Esophagus (tissue), 2 donors: ENCODE data around the gene ZG16. TPM values are rescaled to one million over a fixed set of nuclear protein-coding genes. Genes with fewer than 3 reads are reported as not detected.

Experiments
- H3K27ac ChIP-seq, 2 donors: one replicate each; pipeline ENCODE4 v1.5.1; 2013; ENCODE audit warnings: low read depth in 2 of 2, mild to moderate bottlenecking in 2 of 2, inconsistent platforms in 1 of 2, low read length in 1 of 2, moderate library complexity in 1 of 2
- H3K27me3 ChIP-seq, 2 donors: one replicate each; pipeline ENCODE4 v1.6.1; 2013; ENCODE audit warnings: low read length in 2 of 2, control low read depth in 1 of 2, mild to moderate bottlenecking in 1 of 2; ENCODE audit not compliant: insufficient read depth in 2 of 2, control insufficient read depth in 1 of 2
- H3K36me3 ChIP-seq, 2 donors: one replicate each; pipeline ENCODE4 v1.6.1; 2013; ENCODE audit warnings: low read length in 1 of 2; ENCODE audit not compliant: control insufficient read depth in 2 of 2, insufficient read depth in 2 of 2
- H3K4me1 ChIP-seq, 2 donors: one replicate each; pipeline ENCODE4 v1.6.1; 2013; ENCODE audit warnings: low read length in 1 of 2; ENCODE audit not compliant: control insufficient read depth in 2 of 2, insufficient read depth in 2 of 2
- H3K4me3 ChIP-seq, 2 donors: one replicate each; pipeline ENCODE4 v1.5.1; 2013; ENCODE audit warnings: low read length in 2 of 2, mild to moderate bottlenecking in 2 of 2, low read depth in 1 of 2, moderate library complexity in 1 of 2
- H3K9me3 ChIP-seq, 2 donors: one replicate each; pipeline ENCODE4 v1.6.1; 2013; ENCODE audit warnings: mild to moderate bottlenecking in 2 of 2, low read depth in 1 of 2, low read length in 1 of 2, moderate library complexity in 1 of 2; ENCODE audit not compliant: control insufficient read depth in 2 of 2, insufficient read depth in 1 of 2
- WGBS, 2 donors: extraction: QIAGEN DNeasy Blood & Tissue Kit; methylation state at CpG; one replicate each; pipeline ENCODE4 v1.1.7; 2013; 5-methylcytosine and 5-hydroxymethylcytosine counted together
- polyA plus RNA-seq, 2 donors: library from polyadenylated mRNA; stranded (reverse); fragments of 200-250 nt; gene quantifications; one replicate each; pipeline ENCODE4 v1.2.3, GENCODE V29; 2013
- donor health status: healthy with polysubstance abuse.
- donor health status: Bipolar disorder and iron deficiency.

The ZG16 gene
- polyA plus RNA-seq, 2 donors, result 0.02 TPM; not detected in 1

DNA sequence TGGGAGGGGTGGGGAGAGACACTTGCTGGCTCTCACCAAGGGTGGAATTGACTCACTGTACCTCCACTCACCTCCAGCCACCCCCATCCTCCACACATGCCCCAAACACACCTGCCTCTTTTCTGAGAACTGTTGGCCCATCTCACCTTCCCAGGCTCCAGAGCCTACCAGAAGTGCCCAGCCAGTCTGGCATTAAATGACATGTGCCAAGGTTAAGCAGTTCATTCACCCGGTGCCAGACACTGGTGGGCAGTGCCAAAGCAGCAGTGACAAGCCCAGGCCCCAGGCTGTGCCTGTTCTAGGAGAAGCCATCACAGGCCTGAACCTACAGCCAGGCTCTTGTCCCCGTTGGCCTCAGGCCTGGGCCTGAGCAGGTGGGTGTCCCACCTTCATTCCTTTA, 53.4 kb downstream of the ZG16 start:
- WGBS, 2 donors, result 54 to 60% methylated on average over 2 of the region's 2 CpGs
- Histone ChIP-seq H3K9me3 (no peaks in the 10 kb centered on the region), H3K27me3 (no peaks in the 10 kb centered on the region), H3K4me1 (peaks cover 0 to 2% of the 10 kb centered on the region in 2 donors), H3K4me3 (no peak overlapping the region), H3K27ac (no peak overlapping the region), H3K36me3 (peaks cover 3 to 26% of the 10 kb centered on the region in 2 donors)

Other genes starting within 250 kb of the ZG16 start
- gene SPN, start 115.0 kb upstream of the ZG16 start, polyA plus RNA-seq, result 1 to 10 TPM; 1.1 to 1.5 TPM
- under 1 TPM; 0.28 to 0.56 TPM for gene QPRT, start 99.1 kb upstream of the ZG16 start, polyA plus RNA-seq
- under 1 TPM; 0.33 to 0.55 TPM for gene C16orf54, start 32.3 kb upstream of the ZG16 start, polyA plus RNA-seq
- 10 to 100 TPM; 43.3 to 57.9 TPM for gene KIF22, start 12.5 kb downstream of the ZG16 start, polyA plus RNA-seq
- gene MAZ, start 28.3 kb downstream of the ZG16 start, polyA plus RNA-seq, result 100 to 1,000 TPM in 1 of 2 donors, 10 to 100 TPM in 1; 95.9 to 111 TPM
- 1 to 10 TPM; 1.1 to 2.1 TPM for gene PRRT2, start 33.9 kb downstream of the ZG16 start, polyA plus RNA-seq
- 10 to 100 TPM; 23.2 to 32.4 TPM for gene PAGR1, start 37.9 kb downstream of the ZG16 start, polyA plus RNA-seq
- 10 to 100 TPM; 63.3 to 69.4 TPM for gene MVP, start 42.2 kb downstream of the ZG16 start, polyA plus RNA-seq
- 10 to 100 TPM; 26.7 to 48.3 TPM for gene CDIPT, start 85.0 kb downstream of the ZG16 start, polyA plus RNA-seq
- gene SEZ6L2, start 121.3 kb downstream of the ZG16 start, polyA plus RNA-seq, result under 1 TPM; 0.35 to 0.45 TPM
- under 1 TPM; 0.31 to 0.39 TPM for gene ASPHD1, start 122.2 kb downstream of the ZG16 start, polyA plus RNA-seq
- gene KCTD13, start 148.0 kb downstream of the ZG16 start, polyA plus RNA-seq, result 10 to 100 TPM; 10.1 to 15.5 TPM
- gene TMEM219, start 183.8 kb downstream of the ZG16 start, polyA plus RNA-seq, result 10 to 100 TPM; 61.1 to 83.4 TPM
- gene TAOK2, start 195.6 kb downstream of the ZG16 start, polyA plus RNA-seq, result 10 to 100 TPM; 15.6 to 30.2 TPM
- 1 to 10 TPM; 6.3 to 9.7 TPM for gene HIRIP3, start 217.4 kb downstream of the ZG16 start, polyA plus RNA-seq
- gene INO80E, start 218.0 kb downstream of the ZG16 start, polyA plus RNA-seq, result 10 to 100 TPM; 46.4 to 82.1 TPM
- gene DOC2A, start 232.8 kb downstream of the ZG16 start, polyA plus RNA-seq, result 1 to 10 TPM in 1 of 2 donors, under 1 TPM in 1; 0.69 to 3.0 TPM
- gene C16orf92, start 244.9 kb downstream of the ZG16 start, polyA plus RNA-seq, result not detected